HG03354 (cell line): ENCODE data around the gene CYP27B1.

Source experiments
- ATAC-seq: cut with Tn5 transposase; IDR thresholded peaks from one replicate; pipeline ENCODE4 v1.9.1; 2021; ENCODE audit warnings: mild to moderate bottlenecking; ENCODE audit not compliant: unreplicated experiment, poor library complexity, severe bottlenecking

CYP27B1 gene, protein sequence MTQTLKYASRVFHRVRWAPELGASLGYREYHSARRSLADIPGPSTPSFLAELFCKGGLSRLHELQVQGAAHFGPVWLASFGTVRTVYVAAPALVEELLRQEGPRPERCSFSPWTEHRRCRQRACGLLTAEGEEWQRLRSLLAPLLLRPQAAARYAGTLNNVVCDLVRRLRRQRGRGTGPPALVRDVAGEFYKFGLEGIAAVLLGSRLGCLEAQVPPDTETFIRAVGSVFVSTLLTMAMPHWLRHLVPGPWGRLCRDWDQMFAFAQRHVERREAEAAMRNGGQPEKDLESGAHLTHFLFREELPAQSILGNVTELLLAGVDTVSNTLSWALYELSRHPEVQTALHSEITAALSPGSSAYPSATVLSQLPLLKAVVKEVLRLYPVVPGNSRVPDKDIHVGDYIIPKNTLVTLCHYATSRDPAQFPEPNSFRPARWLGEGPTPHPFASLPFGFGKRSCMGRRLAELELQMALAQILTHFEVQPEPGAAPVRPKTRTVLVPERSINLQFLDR

GRCh38 chr12:57766464-57767304 lies at the start of gene CYP27B1:
CYP27B1 (minus strand) TSS chr12:57767078; CDS start chr12:57767041, 37 bp downstream.
- ATAC-seq: no peak

- no peak for ATAC-seq
Observed at GRCh38 chr12:57816001-57816854, 49.4 kb upstream of the CYP27B1 start.

GRCh38 chr12:57815177-57816000 lies 48.5 kb upstream of the CYP27B1 start:
- ATAC-seq: no peak

- ATAC-seq: no peak
Observed at GRCh38 chr12:57813971-57814772, 47.3 kb upstream of the CYP27B1 start.

GRCh38 chr12:57813111-57813970 lies 46.5 kb upstream of the CYP27B1 start:
- no peak for ATAC-seq

DNA sequence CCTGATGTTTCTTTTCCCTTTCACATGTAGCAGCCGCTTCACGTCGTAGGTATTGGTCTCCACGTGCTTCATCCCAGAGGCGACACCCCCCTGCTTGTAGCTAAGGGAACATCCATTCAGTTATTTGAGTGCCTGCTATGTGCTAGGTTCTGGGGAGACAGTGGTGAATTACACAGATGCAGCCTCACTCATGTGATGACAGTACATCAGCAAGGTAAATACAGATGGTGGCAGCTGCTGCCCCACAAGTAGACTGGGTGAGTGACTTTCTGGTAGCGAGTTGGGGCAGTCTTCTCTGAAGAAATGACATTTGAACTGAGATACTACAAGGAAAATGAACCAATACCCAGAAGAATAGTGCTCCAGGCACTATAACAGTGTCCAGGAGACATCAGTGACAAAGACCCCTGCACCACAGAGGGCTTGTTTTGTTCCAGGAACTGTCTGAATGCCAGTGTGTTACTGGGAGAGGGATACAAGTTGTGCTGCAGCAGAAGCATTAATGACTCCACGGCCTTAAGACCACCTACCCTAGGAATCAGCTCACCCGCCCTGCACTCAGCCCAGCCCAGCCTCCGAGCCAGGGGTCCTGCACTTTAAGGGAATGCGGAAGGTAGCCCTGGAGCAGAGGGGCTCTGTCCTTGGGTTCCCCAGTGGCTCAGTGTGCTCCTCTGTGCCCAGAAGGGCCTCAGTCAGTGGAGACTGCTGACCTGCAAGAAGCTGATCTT lies 44.3 kb upstream of the CYP27B1 start:
- no peak for ATAC-seq

GRCh38 chr12:57810450-57810849 lies 43.6 kb upstream of the CYP27B1 start:
- ATAC-seq: no peak

DNA sequence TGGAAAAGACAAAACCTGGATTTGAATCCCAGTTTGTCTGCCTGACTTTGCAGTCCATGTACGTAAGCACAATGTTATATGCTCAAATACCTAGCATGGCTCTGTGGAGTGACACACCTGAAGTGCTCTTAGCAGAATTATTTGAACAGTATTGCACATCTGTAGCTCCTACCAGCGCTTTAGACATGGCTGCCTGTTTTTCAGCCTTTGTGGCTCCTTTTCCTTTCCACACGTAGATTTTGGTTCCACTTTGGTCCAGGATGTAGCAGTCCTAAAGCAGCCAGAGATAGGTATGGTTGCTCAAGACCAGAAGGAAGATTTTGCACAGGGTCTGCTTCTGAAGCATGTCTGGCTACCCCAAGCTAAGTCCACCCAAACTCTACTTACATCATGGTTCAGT lies 42.5 kb upstream of the CYP27B1 start:
- ATAC-seq: no peak

DNA sequence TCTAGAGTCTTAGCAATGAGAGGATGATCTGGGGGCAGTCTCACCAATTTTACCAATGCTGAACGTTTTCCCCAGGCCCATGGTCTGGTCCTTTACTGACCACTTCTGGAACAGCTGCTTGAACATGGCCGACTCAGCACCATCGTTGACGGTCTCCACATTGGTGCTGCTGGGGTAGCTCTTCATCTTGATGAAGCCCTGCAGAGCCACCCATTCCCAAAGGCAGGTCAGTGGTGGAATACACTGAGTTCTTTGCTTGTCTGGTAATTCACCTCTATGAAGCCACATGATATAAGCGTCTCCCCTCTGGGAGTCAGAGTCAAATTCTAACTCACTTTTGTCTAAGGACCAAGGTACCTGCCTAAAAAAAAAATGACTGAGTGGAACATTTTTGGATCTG lies 41.5 kb upstream of the CYP27B1 start:
- ATAC-seq: no peak

- no peak for ATAC-seq
Observed at GRCh38 chr12:57807285-57807684, 40.4 kb upstream of the CYP27B1 start.

- no peak for ATAC-seq
Observed at GRCh38 chr12:57806677-57807076, 39.8 kb upstream of the CYP27B1 start.

DNA sequence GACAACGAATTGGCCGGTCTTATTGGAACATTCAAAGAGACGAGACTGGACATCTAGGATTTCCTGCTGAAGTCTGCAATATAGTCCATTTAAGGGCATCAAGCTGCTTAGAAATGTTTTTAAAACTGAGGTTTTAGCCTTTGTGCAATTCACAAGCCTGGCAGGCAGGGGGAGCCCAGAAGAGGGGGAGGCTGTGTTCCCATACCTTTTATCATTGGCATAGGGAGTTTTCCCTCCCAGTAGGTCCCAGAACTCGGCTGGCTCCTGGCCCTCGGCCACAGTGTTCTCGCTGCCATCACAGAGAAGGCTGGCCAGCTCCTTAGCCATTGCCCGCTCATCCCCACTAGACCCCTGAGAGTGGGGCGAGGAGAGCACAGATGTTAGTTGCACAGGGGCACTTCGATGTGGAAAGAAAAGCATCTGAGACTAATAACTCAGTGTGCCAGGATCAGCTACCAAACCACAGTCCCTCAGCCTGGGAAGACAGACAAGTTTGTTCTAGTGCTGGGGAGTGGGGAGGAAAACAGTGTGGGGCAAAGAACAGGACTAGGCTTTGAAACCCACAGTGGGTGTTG lies 36.5 kb upstream of the CYP27B1 start:
- ATAC-seq: peak; percentile 54

DNA sequence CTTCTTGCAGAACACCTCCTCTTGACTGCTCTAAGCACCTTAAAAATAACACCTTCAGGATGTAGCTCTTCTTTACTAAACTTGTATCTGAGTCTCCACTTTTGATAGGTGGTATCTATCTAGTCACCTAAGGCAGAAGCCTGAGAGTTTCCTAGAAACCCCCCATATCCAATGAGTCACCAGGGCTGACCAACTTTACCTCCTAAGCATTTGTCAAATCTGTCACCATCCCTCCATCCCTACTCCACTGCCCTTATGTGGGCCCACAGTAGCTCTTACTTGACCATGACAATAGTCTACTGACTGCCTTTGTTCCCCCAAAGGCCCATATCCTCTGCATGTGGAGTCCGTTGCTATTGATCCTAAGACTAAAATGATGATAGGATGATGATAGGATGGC lies 35.7 kb upstream of the CYP27B1 start:
- no peak for ATAC-seq

DNA sequence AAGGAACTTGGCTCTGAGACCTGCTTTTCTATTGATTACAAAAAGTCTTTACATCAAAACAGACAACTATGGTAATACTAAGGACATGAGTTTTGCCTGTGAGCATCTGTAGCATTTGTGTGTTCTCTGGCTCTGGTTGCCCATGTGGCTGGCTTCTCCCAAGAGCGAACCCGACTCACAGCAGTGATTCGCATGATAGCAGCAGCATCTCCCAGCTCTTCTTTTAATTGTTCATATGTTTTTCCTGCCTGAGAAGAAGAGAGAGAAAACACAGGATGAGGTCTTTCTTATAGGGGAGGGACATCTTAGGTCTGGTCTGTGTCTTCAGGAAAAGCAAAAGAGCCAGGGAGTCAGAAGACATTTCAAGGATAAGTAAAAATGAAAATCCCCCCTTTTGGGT lies 34.1 kb upstream of the CYP27B1 start:
- no peak for ATAC-seq

DNA sequence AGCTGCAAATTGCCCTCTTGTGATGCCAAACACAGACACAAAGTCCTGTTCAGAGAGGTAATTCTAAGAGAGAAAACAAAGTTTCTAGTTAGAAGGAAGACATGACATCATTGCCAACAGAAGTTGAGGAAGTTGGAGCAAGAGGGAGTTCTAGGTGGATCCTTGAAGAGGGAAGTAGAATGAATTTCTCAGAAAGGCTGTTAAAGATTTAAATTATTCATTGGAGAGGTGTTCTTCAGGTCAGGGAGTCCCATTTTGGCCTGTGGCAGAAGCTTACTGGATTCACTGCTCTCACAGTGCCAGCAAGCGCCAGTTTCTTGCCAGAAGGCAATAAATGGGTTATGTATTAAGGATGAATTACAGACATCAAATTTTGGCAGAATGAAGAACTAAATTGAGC lies 31.1 kb upstream of the CYP27B1 start:
- no peak for ATAC-seq

GRCh38 chr12:57796996-57797395 lies 30.1 kb upstream of the CYP27B1 start:
- ATAC-seq: no peak
